Sigmoid colon (tissue), 7 donors: ENCODE results near the gene LMO3. TPM values are rescaled to one million over a fixed set of nuclear protein-coding genes. Genes with fewer than 3 reads are reported as not detected.

Experiments
- DNase-seq: peaks from one replicate; pipeline ENCODE4 v3.0.0-alpha.2; 2019
- H3K27ac ChIP-seq, 4 donors: fragments of 200-600 bp; sonication (generic); one replicate each; pipeline ENCODE4 v1.5.1; 2016 to 2019; ENCODE audit warnings: mild to moderate bottlenecking in 1 of 4
- H3K27me3 ChIP-seq, 3 donors: fragments of 200-600 bp; sonication (generic); one replicate each; pipeline ENCODE4 v1.5.1; 2019; ENCODE audit warnings: mild to moderate bottlenecking in 1 of 3
- H3K36me3 ChIP-seq, 4 donors: fragments of 200-600 bp; sonication (generic); one replicate each; pipeline ENCODE4 v1.5.1; 2016 to 2019
- H3K4me1 ChIP-seq, 4 donors: fragments of 200-600 bp; sonication (generic); one replicate each; pipeline ENCODE4 v1.5.1; 2017 to 2019
- H3K4me3 ChIP-seq, 4 donors: fragments of 200-600 bp; sonication (generic); one replicate each; pipeline ENCODE4 v1.5.1; 2017 to 2019; ENCODE audit warnings: mild to moderate bottlenecking in 2 of 4, moderate library complexity in 1 of 4
- H3K9me3 ChIP-seq, 4 donors: fragments of 200-600 bp in 3 of 4; sonication (generic) in 3 of 4; one replicate each; pipeline versions ENCODE4 v1.5.1 to v1.6.1; 2013 to 2019
- EP300 ChIP-seq, 4 donors: sonication (generic); formaldehyde crosslinking; IDR thresholded peaks; one replicate each; pipeline ENCODE4 v1.6.1; 2017; ENCODE audit warnings: antibody characterized with exemption in 4 of 4
- POLR2A ChIP-seq, 2 donors: fragments of 450-650 bp; IDR thresholded peaks; one replicate each; pipeline ENCODE4 v1.6.1; 2016; ENCODE audit warnings: antibody characterized with exemption in 2 of 2, mild to moderate bottlenecking in 2 of 2, moderate library complexity in 2 of 2
- POLR2AphosphoS5 ChIP-seq, 4 donors: sonication (generic); formaldehyde crosslinking; IDR thresholded peaks; one replicate each; pipeline ENCODE4 v1.6.1; 2017; ENCODE audit warnings: antibody characterized with exemption in 4 of 4
- WGBS, 2 donors: extraction: QIAGEN DNeasy Blood & Tissue Kit; methylation state at CpG; one replicate each; pipeline ENCODE4 v1.1.7; 2013; 5-methylcytosine and 5-hydroxymethylcytosine counted together
- intact Hi-C: fragments of 100-400 bp; cut with DNase I; formaldehyde crosslinking; loops from one replicate; pipeline ENCODE4 v1.15.1; 2023
- polyA plus RNA-seq, 3 donors: library from polyadenylated mRNA; stranded (reverse); fragments of 200-250 nt; gene quantifications; one replicate each; pipeline ENCODE4 v1.2.3, GENCODE V29; 2013
- total RNA-seq, 4 donors: library from RNA; depleted of rRNA; stranded (reverse); fragments of >200 nt; gene quantifications; one replicate each; pipeline ENCODE4 v1.1.0, GENCODE V29; 2016
- TF ChIP-seq, protein P1 (sequence below), 4 experiments: fragments of 450-650 bp in 3 of 4; fragments of 200-600 bp in 1 of 4; IDR thresholded peaks; one replicate each; pipeline ENCODE4 v1.5.1; 2016 to 2019; ENCODE audit warnings: antibody characterized with exemption in 4 of 4, mild to moderate bottlenecking in 3 of 4, moderate library complexity in 2 of 4
- donor health status: healthy with polysubstance abuse.
- donor health status: Bipolar disorder and iron deficiency.
- donor health status: healthy.

Gene LMO3
- total and polyA plus RNA-seq, 7 donors, result 0.46 to 403 (median 228) TPM

DNA sequence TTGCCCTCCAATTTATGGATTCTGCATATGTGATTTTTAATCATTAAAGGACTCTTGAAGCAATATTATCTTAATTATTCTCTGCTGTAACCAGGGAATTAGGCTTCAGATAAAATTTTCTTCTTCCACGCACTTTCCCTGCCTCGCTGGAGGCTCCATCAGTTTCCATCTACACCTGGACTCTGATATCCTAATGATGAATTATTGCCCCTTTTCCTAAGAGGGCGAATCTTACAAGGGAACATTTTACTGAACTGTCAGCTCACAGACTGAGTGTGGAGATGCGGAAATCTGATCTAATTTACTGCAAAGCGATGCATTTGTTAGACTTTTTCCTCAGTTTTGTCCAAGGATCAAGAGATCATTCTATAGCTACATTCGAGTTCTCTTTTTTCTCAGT, 43.0 kb downstream of the LMO3 start:
- Histone ChIP-seq H3K4me3 (no peak overlapping the region), H3K4me1 (peaks cover 0 to 13% (median 3%) of the 10 kb centered on the region in 4 donors), H3K27ac (no peak overlapping the region), H3K27me3 (no peaks in the 10 kb centered on the region), H3K9me3 (no peaks in the 10 kb centered on the region), H3K36me3 (peaks cover 0 to 26% (median 2%) of the 10 kb centered on the region in 4 donors)
- TF ChIP-seq POLR2A (IDR thresholded peaks at IDR 0.05) (no peak), EP300 (IDR thresholded peaks at IDR 0.05) (no peak), POLR2AphosphoS5 (IDR thresholded peaks at IDR 0.05) (no peak)
- TF ChIP-seq, protein P1, sequence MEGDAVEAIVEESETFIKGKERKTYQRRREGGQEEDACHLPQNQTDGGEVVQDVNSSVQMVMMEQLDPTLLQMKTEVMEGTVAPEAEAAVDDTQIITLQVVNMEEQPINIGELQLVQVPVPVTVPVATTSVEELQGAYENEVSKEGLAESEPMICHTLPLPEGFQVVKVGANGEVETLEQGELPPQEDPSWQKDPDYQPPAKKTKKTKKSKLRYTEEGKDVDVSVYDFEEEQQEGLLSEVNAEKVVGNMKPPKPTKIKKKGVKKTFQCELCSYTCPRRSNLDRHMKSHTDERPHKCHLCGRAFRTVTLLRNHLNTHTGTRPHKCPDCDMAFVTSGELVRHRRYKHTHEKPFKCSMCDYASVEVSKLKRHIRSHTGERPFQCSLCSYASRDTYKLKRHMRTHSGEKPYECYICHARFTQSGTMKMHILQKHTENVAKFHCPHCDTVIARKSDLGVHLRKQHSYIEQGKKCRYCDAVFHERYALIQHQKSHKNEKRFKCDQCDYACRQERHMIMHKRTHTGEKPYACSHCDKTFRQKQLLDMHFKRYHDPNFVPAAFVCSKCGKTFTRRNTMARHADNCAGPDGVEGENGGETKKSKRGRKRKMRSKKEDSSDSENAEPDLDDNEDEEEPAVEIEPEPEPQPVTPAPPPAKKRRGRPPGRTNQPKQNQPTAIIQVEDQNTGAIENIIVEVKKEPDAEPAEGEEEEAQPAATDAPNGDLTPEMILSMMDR (IDR thresholded peaks at IDR 0.05), result no peak
- no peak for DNase-seq
- intact Hi-C loops, result no loop called here
- WGBS, 2 donors, result 89 to 90% methylated on average over 6 of the region's 6 CpGs

DNA sequence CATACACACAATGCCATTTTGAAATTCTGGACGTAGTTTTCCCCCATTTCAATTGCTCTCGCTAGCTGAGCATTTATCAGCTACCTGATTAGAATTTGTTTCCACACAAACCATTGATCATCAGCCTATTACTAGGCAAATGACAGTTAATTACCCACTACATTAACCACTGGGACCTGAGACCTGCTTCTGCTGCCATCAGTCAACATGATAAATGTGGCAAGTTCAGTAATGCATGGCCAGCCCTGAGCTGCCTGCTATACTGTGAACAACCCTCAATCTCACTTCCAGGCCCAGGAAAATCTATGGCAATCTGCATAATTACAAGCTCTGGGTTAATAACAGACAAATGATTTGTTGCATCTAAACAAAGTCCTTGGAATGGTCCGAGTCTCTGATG, 43.5 kb downstream of the LMO3 start:
- Histone ChIP-seq H3K27ac (no peak overlapping the region), H3K9me3 (no peaks in the 10 kb centered on the region), H3K4me3 (no peak overlapping the region), H3K36me3 (peaks cover 0 to 31% (median 2%) of the 10 kb centered on the region in 4 donors), H3K4me1 (peaks cover 0 to 13% (median 3%) of the 10 kb centered on the region in 4 donors), H3K27me3 (no peaks in the 10 kb centered on the region)
- TF ChIP-seq EP300 (IDR thresholded peaks at IDR 0.05) (no peak), POLR2A (IDR thresholded peaks at IDR 0.05) (no peak), POLR2AphosphoS5 (IDR thresholded peaks at IDR 0.05) (no peak)
- TF ChIP-seq, protein P1 (IDR thresholded peaks at IDR 0.05), result no peak
- intact Hi-C loops, result no loop called here
- no peak for DNase-seq
- 80 to 90% methylated on average over 3 of the region's 3 CpGs for WGBS, 2 donors

DNA sequence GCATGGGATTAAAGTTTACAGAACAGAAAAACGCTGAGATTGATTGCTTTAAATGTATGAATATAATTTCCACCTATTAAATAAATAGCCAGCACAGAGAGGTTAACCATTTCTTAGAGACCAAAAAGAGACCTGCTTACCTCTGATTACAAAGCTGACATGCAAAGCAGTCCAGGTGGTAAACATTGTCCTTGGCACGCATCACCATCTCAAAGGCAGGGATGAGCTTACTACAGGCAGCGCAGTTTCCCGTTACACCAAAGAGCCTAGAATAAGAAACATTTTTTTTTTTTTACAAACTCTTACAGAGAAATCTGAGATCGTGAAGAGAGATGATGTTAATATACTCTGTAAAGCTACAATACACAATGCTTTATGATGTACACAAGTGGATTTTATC, 45.7 kb downstream of the LMO3 start:
- H3K4me1 ChIP-seq, result peaks cover 0 to 13% (median 3%) of the 10 kb centered on the region in 4 donors
- no peak overlapping the region for H3K27ac ChIP-seq
- H3K9me3 ChIP-seq, result no peaks in the 10 kb centered on the region
- 63 to 68% methylated on average over 5 of the region's 5 CpGs for WGBS, 2 donors
- peaks cover 0 to 52% (median 2%) of the 10 kb centered on the region in 4 donors for H3K36me3 ChIP-seq
- H3K4me3 ChIP-seq, result no peak overlapping the region
- intact Hi-C loops, result no loop called here
- H3K27me3 ChIP-seq, result no peaks in the 10 kb centered on the region
- TF ChIP-seq, protein P1 (IDR thresholded peaks at IDR 0.05), result no peak
- no peak for TF ChIP-seq POLR2A (IDR thresholded peaks at IDR 0.05)
- TF ChIP-seq EP300 (IDR thresholded peaks at IDR 0.05), result no peak
- no peak for TF ChIP-seq POLR2AphosphoS5 (IDR thresholded peaks at IDR 0.05)
- no peak for DNase-seq

DNA sequence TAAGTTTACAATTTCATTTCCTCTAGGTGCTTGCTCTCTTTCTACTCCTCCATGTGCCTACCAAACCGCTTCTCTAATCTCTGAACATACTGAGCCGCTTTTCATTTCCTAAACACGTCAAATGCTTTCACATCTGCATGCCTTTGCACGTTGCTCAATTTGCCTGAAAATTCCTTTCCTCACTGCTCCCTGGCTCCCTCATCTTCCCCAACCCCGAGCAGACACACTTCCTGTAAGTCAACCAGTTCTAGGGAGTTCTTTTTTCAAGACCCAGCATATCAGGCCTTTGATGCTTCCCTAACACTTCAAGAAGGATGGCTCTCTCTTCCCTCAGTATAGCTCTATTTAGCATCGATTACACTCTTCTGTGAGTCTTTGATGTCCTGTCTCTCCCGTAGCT, 50.3 kb downstream of the LMO3 start:
- DNase-seq, result no peak
- WGBS, 2 donors, result 35 to 74% methylated on average over 7 of the region's 7 CpGs
- peaks cover 0 to 66% (median 2%) of the 10 kb centered on the region in 4 donors for H3K36me3 ChIP-seq
- peaks cover 0 to 29% (median 11%) of the 10 kb centered on the region in 4 donors for H3K4me1 ChIP-seq
- no peak for TF ChIP-seq POLR2AphosphoS5 (IDR thresholded peaks at IDR 0.05)
- TF ChIP-seq, protein P1 (IDR thresholded peaks at IDR 0.05), result no peak
- no peak for TF ChIP-seq POLR2A (IDR thresholded peaks at IDR 0.05)
- no peak for TF ChIP-seq EP300 (IDR thresholded peaks at IDR 0.05)
- H3K9me3 ChIP-seq, result no peaks in the 10 kb centered on the region
- no peak overlapping the region for H3K27ac ChIP-seq
- intact Hi-C loops, result no loop called here
- no peaks in the 10 kb centered on the region for H3K27me3 ChIP-seq
- H3K4me3 ChIP-seq, result no peak overlapping the region

DNA sequence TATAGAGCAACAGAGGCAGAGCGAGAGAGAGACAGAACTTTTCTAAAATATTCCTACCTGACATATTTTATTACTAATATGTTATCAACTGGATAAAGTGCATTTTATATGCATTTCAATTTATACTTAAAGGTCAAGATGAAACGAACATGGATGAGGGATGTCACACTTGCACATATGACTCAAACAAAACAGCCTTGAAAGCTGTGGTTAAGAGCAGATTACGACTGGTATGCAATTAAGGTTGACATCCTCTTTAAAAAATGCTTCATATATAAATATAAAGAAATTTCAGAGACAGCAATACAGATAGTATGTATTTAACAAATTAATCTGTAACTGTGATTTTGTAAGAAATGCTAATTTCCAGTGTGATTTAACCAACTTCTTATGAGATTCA, 52.5 kb downstream of the LMO3 start:
- intact Hi-C loops, result no loop called here
- H3K27me3 ChIP-seq, result no peaks in the 10 kb centered on the region
- no peak for DNase-seq
- H3K9me3 ChIP-seq, result no peaks in the 10 kb centered on the region
- no peak overlapping the region for H3K4me3 ChIP-seq
- H3K27ac ChIP-seq, result no peak overlapping the region
- peaks cover 0 to 48% (median 2%) of the 10 kb centered on the region in 4 donors for H3K36me3 ChIP-seq
- H3K4me1 ChIP-seq, result peaks cover 0 to 27% (median 14%) of the 10 kb centered on the region in 4 donors
- 61 to 71% methylated on average over 3 of the region's 3 CpGs for WGBS, 2 donors
- no peak for TF ChIP-seq POLR2AphosphoS5 (IDR thresholded peaks at IDR 0.05)
- no peak for TF ChIP-seq POLR2A (IDR thresholded peaks at IDR 0.05)
- TF ChIP-seq, protein P1 (IDR thresholded peaks at IDR 0.05), result no peak
- TF ChIP-seq EP300 (IDR thresholded peaks at IDR 0.05), result no peak
